HFFc6 (cell line): ENCODE data around the gene ONECUT2. TPM values are rescaled to one million over a fixed set of nuclear protein-coding genes. Genes with fewer than 3 reads are reported as not detected.
"Not testable (repeated sequence)": the region's sequence is repeated elsewhere in the genome, so short reads cannot be mapped to it uniquely, and the experiment has no call there.

Experiments used
- DNase-seq: peaks from one replicate; pipeline ENCODE4 v3.0.0-alpha.2; 2018
- H3K27ac Mint-ChIP-seq: 2 replicates; pipeline ENCODE4 v1.8.0; 2020; ENCODE audit warnings: mild to moderate bottlenecking, mixed read lengths
- H3K27me3 Mint-ChIP-seq: 2 replicates; pipeline ENCODE4 v1.8.0; 2021; ENCODE audit warnings: mild to moderate bottlenecking, moderate library complexity, mixed read lengths; ENCODE audit not compliant: insufficient read depth
- H3K36me3 Mint-ChIP-seq: 2 replicates; pipeline ENCODE4 v1.8.0; 2021; ENCODE audit warnings: low read depth, mixed read lengths
- H3K4me1 Mint-ChIP-seq: 2 replicates; pipeline ENCODE4 v1.8.0; 2020; ENCODE audit warnings: low read depth, mixed read lengths
- H3K4me3 Mint-ChIP-seq: 2 replicates; pipeline ENCODE4 v1.8.0; 2020; ENCODE audit warnings: mild to moderate bottlenecking, moderate library complexity, mixed read lengths
- H3K9me3 Mint-ChIP-seq: 2 replicates; pipeline ENCODE4 v1.8.0; 2020; ENCODE audit warnings: mild to moderate bottlenecking, mixed read lengths
- CTCF ChIP-seq: fragments of 200-600 bp; sonication (generic); IDR thresholded peaks from 2 replicates; pipeline ENCODE4 v1.5.0; 2021; ENCODE audit warnings: antibody characterized with exemption, mild to moderate bottlenecking
- total RNA-seq, 6 experiments: library from RNA; stranded (reverse); fragmentation: NEBNext Ultra II Directional; extraction: Animal tissue kit (Norgen Biotek cat#: 25700); gene quantifications; 2 replicates in 1 of 6; 3 replicates in 5 of 6; pipeline ENCODE4 v1.2.3, GENCODE V29; 2021

The ONECUT2 gene
- total RNA-seq, 6 experiments from 2014 or later: 0.10 to 0.40 (median 0.18) TPM

GRCh38 chr18:57505231-57505630 is 70.1 kb downstream of the ONECUT2 start:
- Mint-ChIP-seq H3K27me3 (peaks cover 4% of the 10 kb centered on the region), H3K4me1 (no peaks in the 10 kb centered on the region), H3K27ac (no peak overlapping the region), H3K4me3 (no peak overlapping the region), H3K36me3 (no peaks in the 10 kb centered on the region), H3K9me3 (no peaks in the 10 kb centered on the region)
- DNase-seq: no peak
- no peak for TF ChIP-seq CTCF

GRCh38 chr18:57516056-57516455 is 80.9 kb downstream of the ONECUT2 start:
- Mint-ChIP-seq H3K27ac (no peak overlapping the region), H3K4me1 (no peaks in the 10 kb centered on the region), H3K9me3 (no peaks in the 10 kb centered on the region), H3K4me3 (no peak overlapping the region), H3K27me3 (peaks cover 9% of the 10 kb centered on the region; the same call in 1 of the 2 replicates), H3K36me3 (no peaks in the 10 kb centered on the region)
- no peak for TF ChIP-seq CTCF
- no peak for DNase-seq

DNA sequence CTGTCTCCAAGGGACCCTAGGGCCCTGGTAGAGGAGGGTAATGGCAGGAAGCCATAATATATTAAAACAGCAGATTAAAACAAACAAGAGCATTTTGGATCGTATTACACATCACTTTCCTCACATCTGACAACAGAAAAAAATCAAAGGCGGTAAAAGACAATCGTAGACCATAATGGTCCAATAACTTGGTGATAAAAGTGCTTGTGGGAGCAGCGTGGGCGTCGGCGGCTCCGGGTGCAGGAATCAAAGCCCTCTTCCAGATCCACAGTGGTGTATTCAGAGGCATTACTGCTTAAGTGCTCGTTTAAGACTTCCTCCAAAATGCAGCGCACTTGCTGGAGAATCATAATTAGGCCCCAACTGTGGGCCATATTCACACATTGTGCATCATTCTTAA is 83.4 kb downstream of the ONECUT2 start:
- H3K27me3 Mint-ChIP-seq: peaks cover 3% of the 10 kb centered on the region; the same call in 1 of the 2 replicates
- no peaks in the 10 kb centered on the region for H3K36me3 Mint-ChIP-seq
- H3K9me3 Mint-ChIP-seq: no peaks in the 10 kb centered on the region
- no peak for DNase-seq
- no peaks in the 10 kb centered on the region; the same call in 1 of the 2 replicates for H3K4me1 Mint-ChIP-seq
- H3K4me3 Mint-ChIP-seq: no peak overlapping the region
- no peak for TF ChIP-seq CTCF
- H3K27ac Mint-ChIP-seq: no peak overlapping the region

DNA sequence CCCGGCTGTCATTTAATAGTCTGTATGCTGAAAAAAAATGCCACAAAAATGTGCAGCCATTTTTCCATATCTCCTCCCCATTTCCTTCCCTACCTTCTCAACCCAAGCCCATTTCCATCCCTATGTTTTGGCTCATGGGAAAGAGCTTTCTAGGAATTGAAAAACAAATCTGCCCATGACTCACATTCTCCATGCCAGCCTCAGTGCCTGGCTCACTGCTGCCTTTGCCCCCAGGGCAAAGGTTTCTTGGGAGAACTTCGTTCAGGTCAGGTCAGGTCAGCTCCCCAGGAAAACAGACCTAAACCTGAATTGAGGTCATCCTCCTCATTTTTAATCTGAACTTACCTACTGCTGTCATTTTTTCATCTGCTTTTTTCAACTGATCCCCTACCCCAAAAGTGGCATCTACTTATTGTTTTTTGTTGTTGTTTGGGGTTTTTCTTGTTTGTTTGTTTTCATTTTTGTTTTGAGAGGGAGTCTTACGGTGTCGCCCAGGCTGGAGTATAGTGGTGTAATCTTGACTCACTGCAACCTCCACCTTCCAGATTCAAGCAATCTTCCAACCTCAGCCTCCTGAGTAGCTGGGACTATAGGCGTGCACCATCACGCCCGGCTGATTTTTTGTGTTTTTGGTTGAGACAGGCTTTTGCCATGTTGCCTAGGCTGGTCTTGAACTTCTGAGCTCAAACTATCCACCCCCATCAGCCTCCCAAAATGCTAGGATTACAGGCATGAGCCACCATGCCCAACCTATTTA is 84.7 kb downstream of the ONECUT2 start:
- TF ChIP-seq CTCF: no peak
- Mint-ChIP-seq H3K4me1 (no peaks in the 10 kb centered on the region; the same call in 1 of the 2 replicates), H3K4me3 (no peak overlapping the region), H3K9me3 (peaks cover 3% of the 10 kb centered on the region; the same call in 1 of the 2 replicates), H3K36me3 (no peaks in the 10 kb centered on the region), H3K27ac (no peak overlapping the region), H3K27me3 (peaks cover 10% of the 10 kb centered on the region; the same call in 1 of the 2 replicates)
- no peak for DNase-seq

GRCh38 chr18:57522348-57522747 is 87.2 kb downstream of the ONECUT2 start:
- not testable (repeated sequence) for H3K9me3 Mint-ChIP-seq, DNase-seq, H3K4me3 Mint-ChIP-seq, H3K27ac Mint-ChIP-seq, H3K36me3 Mint-ChIP-seq, H3K4me1 Mint-ChIP-seq
- H3K27me3 Mint-ChIP-seq: peaks cover 16% of the 10 kb centered on the region; the same call in 1 of the 2 replicates

- H3K9me3 Mint-ChIP-seq: peaks cover 3% of the 10 kb centered on the region; the same call in 1 of the 2 replicates
- H3K4me3 Mint-ChIP-seq: no peak overlapping the region; the same call in 1 of the 2 replicates
- H3K4me1 Mint-ChIP-seq: no peaks in the 10 kb centered on the region; the same call in 1 of the 2 replicates
- TF ChIP-seq CTCF: no peak
- H3K36me3 Mint-ChIP-seq: no peaks in the 10 kb centered on the region
- H3K27me3 Mint-ChIP-seq: peaks cover 23% of the 10 kb centered on the region; the same call in 1 of the 2 replicates
- no peak for DNase-seq
- H3K27ac Mint-ChIP-seq: no peak overlapping the region
Observed at GRCh38 chr18:57523171-57523956, 88.2 kb downstream of the ONECUT2 start.
